ENCODE data around the gene MNAT1. TPM values are rescaled to one million over a fixed set of nuclear protein-coding genes. Genes with fewer than 3 reads are reported as not detected.
"Not testable (repeated sequence)": the region's sequence is repeated elsewhere in the genome, so short reads cannot be mapped to it uniquely, and the experiment has no call there.

MNAT1 gene
- total and polyA plus RNA-seq, 3 donors from 2014 or later = 17.3 to 39.9 (median 36.0) TPM

DNA sequence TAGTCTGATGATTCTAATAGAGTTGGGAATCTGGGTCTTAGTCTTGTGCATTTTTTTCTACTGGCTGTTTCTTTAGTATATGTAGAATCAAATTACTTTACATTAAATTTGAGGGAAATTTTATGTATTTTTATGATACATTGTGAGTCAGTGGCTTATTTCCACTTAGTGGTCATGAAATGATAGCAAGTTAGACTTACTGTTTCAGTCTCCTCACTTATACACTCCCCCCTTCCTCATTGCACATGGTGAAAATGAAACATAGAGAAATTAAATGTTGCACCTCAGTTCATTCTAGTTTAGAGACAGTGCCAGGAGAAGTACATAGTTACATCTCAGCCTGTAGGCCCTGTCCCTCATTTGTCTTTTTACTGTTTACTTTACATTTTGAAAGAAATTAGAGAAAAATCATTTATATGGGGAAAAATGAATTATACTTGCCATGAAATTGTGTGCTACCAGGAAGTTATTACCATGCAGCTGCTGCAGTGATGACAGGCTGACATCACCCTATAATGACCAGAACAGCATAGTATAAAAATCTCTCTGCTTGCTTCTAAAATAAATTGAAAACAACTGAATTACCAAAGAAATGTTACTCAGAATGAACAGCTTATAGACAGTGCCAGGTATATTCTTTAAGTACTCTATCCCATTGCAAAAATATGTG lies 133.1 kb downstream of the MNAT1 start:
- no peaks in the 10 kb centered on the region for H3K36me3 ChIP-seq (ENCODE audit: low read depth, missing control alignments)
- H3K9me3 ChIP-seq = no peaks in the 10 kb centered on the region
- no peak overlapping the region for H3K27ac ChIP-seq
- no peak overlapping the region for H3K4me3 ChIP-seq
- no peaks in the 10 kb centered on the region for H3K27me3 ChIP-seq
- no peak for DNase-seq
- peaks cover 4% of the 10 kb centered on the region for H3K4me1 ChIP-seq
- TF ChIP-seq CTCF (IDR thresholded peaks at IDR 0.05) (no peak), POLR2A (IDR thresholded peaks at IDR 0.05) (no peak)
- intact Hi-C loops (cut with DNase I; ENCODE audit: low total_unique reads) = no loop called here

DNA sequence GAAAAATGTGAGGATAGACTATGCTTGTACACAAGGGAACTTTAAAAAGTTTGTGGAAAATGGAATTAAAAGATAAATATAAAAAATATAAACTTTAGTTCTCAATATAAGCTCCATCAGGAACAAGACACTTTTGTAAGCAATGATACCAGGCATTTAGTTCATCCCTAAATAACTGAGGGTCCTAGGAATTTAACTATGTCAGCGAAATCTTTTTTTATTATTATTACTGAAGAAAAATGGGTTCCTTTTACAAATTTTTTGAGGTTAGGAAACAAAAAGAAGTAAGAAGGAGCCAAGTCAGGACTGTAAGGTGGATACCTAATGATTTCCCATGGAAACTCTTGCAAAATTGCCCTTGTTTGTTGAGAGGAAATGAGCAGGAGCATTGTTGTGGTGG lies 143.6 kb downstream of the MNAT1 start:
- Histone ChIP-seq H3K9me3 (no peaks in the 10 kb centered on the region), H3K4me3 (no peak overlapping the region), H3K4me1 (no peaks in the 10 kb centered on the region), H3K27ac (no peak overlapping the region), H3K27me3 (no peaks in the 10 kb centered on the region), H3K36me3 (ENCODE audit: low read depth, missing control alignments) (no peaks in the 10 kb centered on the region)
- no peak for TF ChIP-seq CTCF (IDR thresholded peaks at IDR 0.05)
- TF ChIP-seq POLR2A (IDR thresholded peaks at IDR 0.05) = no peak
- intact Hi-C loops (cut with DNase I; ENCODE audit: low total_unique reads) = no loop called here
- no peak for DNase-seq
- 86 to 98% methylated on average over 1 of the region's 1 CpG for WGBS, 2 donors

- no peak for DNase-seq
- Histone ChIP-seq H3K36me3 (ENCODE audit: low read depth, missing control alignments) (no peaks in the 10 kb centered on the region), H3K27ac (no peak overlapping the region), H3K4me3 (no peak overlapping the region), H3K27me3 (no peaks in the 10 kb centered on the region), H3K9me3 (no peaks in the 10 kb centered on the region), H3K4me1 (no peaks in the 10 kb centered on the region)
- intact Hi-C loops (cut with DNase I; ENCODE audit: low total_unique reads) = no loop called here
- TF ChIP-seq CTCF (IDR thresholded peaks at IDR 0.05) (no peak), POLR2A (IDR thresholded peaks at IDR 0.05) (no peak)
Observed at GRCh38 chr14:60878536-60878935, 144.0 kb downstream of the MNAT1 start.

DNA sequence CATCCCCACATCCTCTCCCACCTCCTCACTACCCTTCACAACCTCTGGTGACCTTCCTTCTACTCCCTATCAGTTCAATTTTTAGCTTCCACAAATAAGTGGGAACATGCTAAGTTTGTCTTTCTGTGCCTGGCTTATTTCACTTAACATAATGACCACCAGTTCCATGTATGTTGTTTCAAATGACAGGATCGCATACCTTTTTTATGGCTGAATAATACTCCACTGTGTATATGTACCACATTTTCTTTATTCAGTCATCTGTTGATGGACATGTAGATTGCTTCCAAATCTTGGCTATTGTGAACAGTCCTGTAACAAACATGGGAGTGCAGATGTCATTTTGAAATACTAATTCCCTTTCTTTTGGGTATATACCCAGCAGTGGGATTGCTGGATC lies 147.7 kb downstream of the MNAT1 start:
- no peaks in the 10 kb centered on the region for H3K36me3 ChIP-seq (ENCODE audit: low read depth, missing control alignments)
- no peaks in the 10 kb centered on the region for H3K27me3 ChIP-seq
- DNase-seq = no peak
- H3K4me3 ChIP-seq = no peak overlapping the region
- no peaks in the 10 kb centered on the region for H3K4me1 ChIP-seq
- intact Hi-C loops (cut with DNase I; ENCODE audit: low total_unique reads) = no loop called here
- TF ChIP-seq CTCF (IDR thresholded peaks at IDR 0.05) (no peak), POLR2A (IDR thresholded peaks at IDR 0.05) (no peak)
- WGBS, 2 donors = 87 to 100% methylated on average over 1 of the region's 1 CpG
- H3K9me3 ChIP-seq = no peaks in the 10 kb centered on the region
- H3K27ac ChIP-seq = no peak overlapping the region

DNA sequence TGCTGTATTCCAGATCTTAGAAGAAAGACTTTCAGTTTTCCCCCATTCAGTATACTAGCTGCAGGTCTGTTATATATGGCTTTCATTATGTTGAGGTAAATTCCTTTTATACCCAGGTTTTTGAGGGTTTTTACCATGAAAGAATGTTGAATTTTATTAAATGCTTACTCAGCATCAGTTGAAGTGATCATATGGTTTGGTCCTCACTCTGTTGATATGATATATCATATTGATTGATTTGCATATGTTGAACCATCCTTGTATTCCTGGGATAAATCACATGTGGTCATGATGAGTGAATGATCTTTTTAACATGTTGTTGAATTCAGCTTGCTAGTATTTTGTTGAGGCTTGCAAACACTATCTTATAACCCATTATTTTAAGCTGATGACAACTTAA lies 149.6 kb downstream of the MNAT1 start:
- intact Hi-C loops (cut with DNase I; ENCODE audit: low total_unique reads) = no loop called here
- DNase-seq = no peak
- Histone ChIP-seq H3K9me3 (no peaks in the 10 kb centered on the region), H3K36me3 (ENCODE audit: low read depth, missing control alignments) (no peaks in the 10 kb centered on the region), H3K4me1 (no peaks in the 10 kb centered on the region), H3K4me3 (no peak overlapping the region), H3K27ac (no peak overlapping the region), H3K27me3 (no peaks in the 10 kb centered on the region)
- TF ChIP-seq CTCF (IDR thresholded peaks at IDR 0.05) = no peak
- no peak for TF ChIP-seq POLR2A (IDR thresholded peaks at IDR 0.05)

- H3K9me3 ChIP-seq; DNase-seq; intact Hi-C loops (cut with DNase I; ENCODE audit: low total_unique reads); H3K27ac ChIP-seq; H3K4me1 ChIP-seq; H3K27me3 ChIP-seq; H3K36me3 ChIP-seq (ENCODE audit: low read depth, missing control alignments); H3K4me3 ChIP-seq: not testable (repeated sequence)
- WGBS, 2 donors = 91 to 92% methylated on average over 3 of the region's 3 CpGs
Observed at GRCh38 chr14:60890636-60891035, 156.1 kb downstream of the MNAT1 start.

Measured in testis (tissue), 3 donors.